K562 (cell line): ENCODE data around the gene MYMX. TPM values are rescaled to one million over a fixed set of nuclear protein-coding genes. Genes with fewer than 3 reads are reported as not detected.

ENCODE experiments used
- EP400 ChIP-seq: fragments of 450-650 bp; IDR thresholded peaks from 2 replicates; pipeline ENCODE4 v1.6.1; 2017; ENCODE audit warnings: antibody characterized with exemption, mild to moderate bottlenecking, moderate library complexity
- HNRNPLL ChIP-seq: fragments of 200-400 bp; formaldehyde crosslinking; IDR thresholded peaks from 2 replicates; pipeline ENCODE4 v1.6.1; 2017; ENCODE audit warnings: low read length, low read depth, mild to moderate bottlenecking; ENCODE audit not compliant: poor library complexity, severe bottlenecking
- MAZ ChIP-seq, 2 experiments: fragments of 450-650 bp in 1 of 2; sonication (generic) in 1 of 2; formaldehyde crosslinking; IDR thresholded peaks in 1 of 2; conservative IDR thresholded peaks in 1 of 2; 2 replicates each; pipeline versions ENCODE4 v1.4.0 to v1.5.0; 2020; ENCODE audit warnings: mild to moderate bottlenecking in 1 of 2, missing genetic modification reagents in 1 of 2
- ZNF184 ChIP-seq: sonication (generic); formaldehyde crosslinking; IDR thresholded peaks from 2 replicates; pipeline ENCODE4 v1.5.0; 2020; ENCODE audit warnings: missing genetic modification reagents
- polyA plus RNA-seq, 8 experiments: library from polyadenylated mRNA; depleted of rRNA in 4 of 8; stranded (reverse) in 5 of 8; unstranded in 3 of 8; fragments of >200 nt; fragmentation: Nextera tagmentation in 2 of 8; fragmentation: Illumina TruSeq in 1 of 8; extraction: Ambion mirVana in 2 of 8; extraction: Trizol in 1 of 8; gene quantifications; 2 replicates each; pipeline versions ENCODE4 v1.2.1 to v1.2.3, GENCODE V29; 2011 to 2014; ENCODE audit warnings: inconsistent platforms in 1 of 8, missing spikeins in 1 of 8
- total RNA-seq, 7 experiments: library from RNA; depleted of rRNA in 6 of 7; stranded (reverse); fragments of >200 nt in 6 of 7; fragmentation: Illumina TruSeq in 2 of 7; extraction: Trizol in 2 of 7; gene quantifications; 2 replicates each; pipeline versions ENCODE4 v1.2.1 to v1.2.3, GENCODE V29; 2011 to 2021; ENCODE audit warnings: low replicate concordance in 1 of 7
- TF ChIP-seq, protein P1 (sequence below), 2 experiments: fragments of 450-650 bp; formaldehyde crosslinking in 1 of 2; IDR thresholded peaks; 2 replicates each; pipeline versions ENCODE4 v1.4.0 to v1.6.1; 2014 to 2020; ENCODE audit warnings: mild to moderate bottlenecking in 2 of 2, borderline replicate concordance in 1 of 2, low read depth in 1 of 2
- TF ChIP-seq, protein P2 (sequence below): fragments of 250-450 bp; sonication (Bioruptor Pico); IDR thresholded peaks from 2 replicates; pipeline ENCODE4 v1.4.0; 2020
- TF ChIP-seq, protein P3 (sequence below): fragments of 150-350 bp; IDR thresholded peaks from 2 replicates; pipeline ENCODE4 v1.6.1; 2014; ENCODE audit warnings: low read depth, mild to moderate bottlenecking, low read length, borderline replicate concordance

MYMX gene
- total and polyA plus RNA-seq, 9 of the 15 experiments (the other 6 are each of a cell fraction or from before 2014, with no cell fraction given): 0.12 TPM; not detected in 8

DNA sequence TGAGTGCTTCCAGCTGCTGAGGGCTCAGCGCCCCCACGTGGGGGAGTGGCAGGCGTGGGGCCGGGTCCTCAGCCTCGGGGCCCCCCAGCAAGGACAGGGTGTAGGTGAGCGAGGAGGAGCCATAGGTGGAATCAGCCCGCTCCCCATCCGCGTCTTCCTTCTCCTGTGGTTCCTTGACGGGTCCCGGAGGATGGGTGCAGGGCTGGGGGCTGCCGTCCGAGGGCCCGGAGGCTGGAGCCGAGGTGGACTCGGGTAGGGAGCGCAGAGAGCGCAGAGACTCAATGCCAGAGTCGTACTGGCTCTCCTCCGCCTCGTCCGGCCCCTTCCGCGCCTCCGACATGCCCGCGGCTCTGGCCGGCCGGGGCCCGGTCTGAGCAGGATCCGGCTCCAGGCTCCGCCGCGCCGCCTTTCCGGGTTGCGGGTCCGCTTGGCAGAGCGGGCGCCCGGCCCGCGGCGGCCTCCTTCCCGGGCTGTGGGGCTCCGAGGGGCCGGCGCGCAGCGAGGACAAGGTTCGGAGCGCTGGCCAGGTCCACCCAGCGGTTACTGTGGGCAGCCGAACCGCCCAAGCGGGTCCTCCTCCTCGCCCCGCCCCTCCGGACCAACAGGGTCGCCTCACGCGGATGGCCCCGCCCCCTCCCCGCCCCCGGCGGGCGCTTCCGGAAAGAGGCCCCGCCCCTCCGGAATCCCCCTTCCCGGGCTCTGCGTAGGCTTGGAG lies 48.4 kb downstream of the MYMX start, which contains the start of gene NFKBIE (continued):
- TF ChIP-seq, protein P1, sequence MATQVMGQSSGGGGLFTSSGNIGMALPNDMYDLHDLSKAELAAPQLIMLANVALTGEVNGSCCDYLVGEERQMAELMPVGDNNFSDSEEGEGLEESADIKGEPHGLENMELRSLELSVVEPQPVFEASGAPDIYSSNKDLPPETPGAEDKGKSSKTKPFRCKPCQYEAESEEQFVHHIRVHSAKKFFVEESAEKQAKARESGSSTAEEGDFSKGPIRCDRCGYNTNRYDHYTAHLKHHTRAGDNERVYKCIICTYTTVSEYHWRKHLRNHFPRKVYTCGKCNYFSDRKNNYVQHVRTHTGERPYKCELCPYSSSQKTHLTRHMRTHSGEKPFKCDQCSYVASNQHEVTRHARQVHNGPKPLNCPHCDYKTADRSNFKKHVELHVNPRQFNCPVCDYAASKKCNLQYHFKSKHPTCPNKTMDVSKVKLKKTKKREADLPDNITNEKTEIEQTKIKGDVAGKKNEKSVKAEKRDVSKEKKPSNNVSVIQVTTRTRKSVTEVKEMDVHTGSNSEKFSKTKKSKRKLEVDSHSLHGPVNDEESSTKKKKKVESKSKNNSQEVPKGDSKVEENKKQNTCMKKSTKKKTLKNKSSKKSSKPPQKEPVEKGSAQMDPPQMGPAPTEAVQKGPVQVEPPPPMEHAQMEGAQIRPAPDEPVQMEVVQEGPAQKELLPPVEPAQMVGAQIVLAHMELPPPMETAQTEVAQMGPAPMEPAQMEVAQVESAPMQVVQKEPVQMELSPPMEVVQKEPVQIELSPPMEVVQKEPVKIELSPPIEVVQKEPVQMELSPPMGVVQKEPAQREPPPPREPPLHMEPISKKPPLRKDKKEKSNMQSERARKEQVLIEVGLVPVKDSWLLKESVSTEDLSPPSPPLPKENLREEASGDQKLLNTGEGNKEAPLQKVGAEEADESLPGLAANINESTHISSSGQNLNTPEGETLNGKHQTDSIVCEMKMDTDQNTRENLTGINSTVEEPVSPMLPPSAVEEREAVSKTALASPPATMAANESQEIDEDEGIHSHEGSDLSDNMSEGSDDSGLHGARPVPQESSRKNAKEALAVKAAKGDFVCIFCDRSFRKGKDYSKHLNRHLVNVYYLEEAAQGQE (IDR thresholded peaks at IDR 0.05; ENCODE audit: borderline replicate concordance): peak; percentile 90
- TF ChIP-seq, protein P1 (CRISPR knock-in tag; IDR thresholded peaks at IDR 0.05; ENCODE audit: low read depth): no peak; the same call in 1 of the 2 replicates
- TF ChIP-seq, protein P2, sequence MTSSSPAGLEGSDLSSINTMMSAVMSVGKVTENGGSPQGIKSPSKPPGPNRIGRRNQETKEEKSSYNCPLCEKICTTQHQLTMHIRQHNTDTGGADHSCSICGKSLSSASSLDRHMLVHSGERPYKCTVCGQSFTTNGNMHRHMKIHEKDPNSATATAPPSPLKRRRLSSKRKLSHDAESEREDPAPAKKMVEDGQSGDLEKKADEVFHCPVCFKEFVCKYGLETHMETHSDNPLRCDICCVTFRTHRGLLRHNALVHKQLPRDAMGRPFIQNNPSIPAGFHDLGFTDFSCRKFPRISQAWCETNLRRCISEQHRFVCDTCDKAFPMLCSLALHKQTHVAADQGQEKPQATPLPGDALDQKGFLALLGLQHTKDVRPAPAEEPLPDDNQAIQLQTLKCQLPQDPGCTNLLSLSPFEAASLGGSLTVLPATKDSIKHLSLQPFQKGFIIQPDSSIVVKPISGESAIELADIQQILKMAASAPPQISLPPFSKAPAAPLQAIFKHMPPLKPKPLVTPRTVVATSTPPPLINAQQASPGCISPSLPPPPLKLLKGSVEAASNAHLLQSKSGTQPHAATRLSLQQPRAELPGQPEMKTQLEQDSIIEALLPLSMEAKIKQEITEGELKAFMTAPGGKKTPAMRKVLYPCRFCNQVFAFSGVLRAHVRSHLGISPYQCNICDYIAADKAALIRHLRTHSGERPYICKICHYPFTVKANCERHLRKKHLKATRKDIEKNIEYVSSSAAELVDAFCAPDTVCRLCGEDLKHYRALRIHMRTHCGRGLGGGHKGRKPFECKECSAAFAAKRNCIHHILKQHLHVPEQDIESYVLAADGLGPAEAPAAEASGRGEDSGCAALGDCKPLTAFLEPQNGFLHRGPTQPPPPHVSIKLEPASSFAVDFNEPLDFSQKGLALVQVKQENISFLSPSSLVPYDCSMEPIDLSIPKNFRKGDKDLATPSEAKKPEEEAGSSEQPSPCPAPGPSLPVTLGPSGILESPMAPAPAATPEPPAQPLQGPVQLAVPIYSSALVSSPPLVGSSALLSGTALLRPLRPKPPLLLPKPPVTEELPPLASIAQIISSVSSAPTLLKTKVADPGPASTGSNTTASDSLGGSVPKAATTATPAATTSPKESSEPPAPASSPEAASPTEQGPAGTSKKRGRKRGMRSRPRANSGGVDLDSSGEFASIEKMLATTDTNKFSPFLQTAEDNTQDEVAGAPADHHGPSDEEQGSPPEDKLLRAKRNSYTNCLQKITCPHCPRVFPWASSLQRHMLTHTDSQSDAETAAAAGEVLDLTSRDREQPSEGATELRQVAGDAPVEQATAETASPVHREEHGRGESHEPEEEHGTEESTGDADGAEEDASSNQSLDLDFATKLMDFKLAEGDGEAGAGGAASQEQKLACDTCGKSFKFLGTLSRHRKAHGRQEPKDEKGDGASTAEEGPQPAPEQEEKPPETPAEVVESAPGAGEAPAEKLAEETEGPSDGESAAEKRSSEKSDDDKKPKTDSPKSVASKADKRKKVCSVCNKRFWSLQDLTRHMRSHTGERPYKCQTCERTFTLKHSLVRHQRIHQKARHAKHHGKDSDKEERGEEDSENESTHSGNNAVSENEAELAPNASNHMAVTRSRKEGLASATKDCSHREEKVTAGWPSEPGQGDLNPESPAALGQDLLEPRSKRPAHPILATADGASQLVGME (CRISPR knock-in tag): peak; percentile 21; the same call in 1 of the 2 replicates
- TF ChIP-seq EP400: peak; percentile 41; the same call in 1 of the 2 replicates
- TF ChIP-seq, protein P3, sequence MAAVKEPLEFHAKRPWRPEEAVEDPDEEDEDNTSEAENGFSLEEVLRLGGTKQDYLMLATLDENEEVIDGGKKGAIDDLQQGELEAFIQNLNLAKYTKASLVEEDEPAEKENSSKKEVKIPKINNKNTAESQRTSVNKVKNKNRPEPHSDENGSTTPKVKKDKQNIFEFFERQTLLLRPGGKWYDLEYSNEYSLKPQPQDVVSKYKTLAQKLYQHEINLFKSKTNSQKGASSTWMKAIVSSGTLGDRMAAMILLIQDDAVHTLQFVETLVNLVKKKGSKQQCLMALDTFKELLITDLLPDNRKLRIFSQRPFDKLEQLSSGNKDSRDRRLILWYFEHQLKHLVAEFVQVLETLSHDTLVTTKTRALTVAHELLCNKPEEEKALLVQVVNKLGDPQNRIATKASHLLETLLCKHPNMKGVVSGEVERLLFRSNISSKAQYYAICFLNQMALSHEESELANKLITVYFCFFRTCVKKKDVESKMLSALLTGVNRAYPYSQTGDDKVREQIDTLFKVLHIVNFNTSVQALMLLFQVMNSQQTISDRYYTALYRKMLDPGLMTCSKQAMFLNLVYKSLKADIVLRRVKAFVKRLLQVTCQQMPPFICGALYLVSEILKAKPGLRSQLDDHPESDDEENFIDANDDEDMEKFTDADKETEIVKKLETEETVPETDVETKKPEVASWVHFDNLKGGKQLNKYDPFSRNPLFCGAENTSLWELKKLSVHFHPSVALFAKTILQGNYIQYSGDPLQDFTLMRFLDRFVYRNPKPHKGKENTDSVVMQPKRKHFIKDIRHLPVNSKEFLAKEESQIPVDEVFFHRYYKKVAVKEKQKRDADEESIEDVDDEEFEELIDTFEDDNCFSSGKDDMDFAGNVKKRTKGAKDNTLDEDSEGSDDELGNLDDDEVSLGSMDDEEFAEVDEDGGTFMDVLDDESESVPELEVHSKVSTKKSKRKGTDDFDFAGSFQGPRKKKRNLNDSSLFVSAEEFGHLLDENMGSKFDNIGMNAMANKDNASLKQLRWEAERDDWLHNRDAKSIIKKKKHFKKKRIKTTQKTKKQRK: no peak
- TF ChIP-seq MAZ (CRISPR knock-in tag; conservative IDR thresholded peaks at IDR 0.05 in 1 of 2, IDR thresholded peaks at IDR 0.05 in 1 of 2): peak; percentile 69 to 75
- peak; percentile 68 for TF ChIP-seq HNRNPLL
- TF ChIP-seq ZNF184 (CRISPR knock-in tag): no peak
